Fibroblast of lung (primary cell): ENCODE results near the gene KIF15. TPM values are rescaled to one million over a fixed set of nuclear protein-coding genes. Genes with fewer than 3 reads are reported as not detected.

Experiments
- DNase-seq, 2 donors: peaks; one replicate each; pipeline versions ENCODE4 v3.0.0 to v3.0.0-alpha.2; 2010; ENCODE audit warnings: low read depth in 2 of 2
- H2AFZ ChIP-seq: 2 replicates; pipeline ENCODE4 v1.5.1; 2012; ENCODE audit warnings: low read length, control low read depth, inconsistent platforms
- H3K27ac ChIP-seq: 2 replicates; pipeline ENCODE4 v1.5.1; 2011; ENCODE audit warnings: low read length, control low read depth; ENCODE audit not compliant: insufficient read depth
- H3K27me3 ChIP-seq: 2 replicates; pipeline ENCODE4 v1.5.1; 2011; ENCODE audit warnings: mild to moderate bottlenecking, low read length; ENCODE audit not compliant: control insufficient read depth, insufficient read depth
- H3K36me3 ChIP-seq: 2 replicates; pipeline ENCODE4 v1.5.1; 2011; ENCODE audit warnings: low read length; ENCODE audit not compliant: control insufficient read depth, insufficient read depth
- H3K4me1 ChIP-seq: 2 replicates; pipeline ENCODE4 v1.5.1; 2011; ENCODE audit warnings: low read length; ENCODE audit not compliant: control insufficient read depth, insufficient read depth; ENCODE audit errors: extremely low read depth
- H3K4me2 ChIP-seq: 2 replicates; pipeline ENCODE4 v1.5.1; 2011; ENCODE audit warnings: low read length, control low read depth; ENCODE audit not compliant: insufficient read depth; ENCODE audit errors: extremely low read depth
- H3K4me3 ChIP-seq, 4 experiments: fragments of 200-600 bp in 1 of 4; sonication (generic) in 1 of 4; replicated peaks in 1 of 4; 2 replicates each; pipeline ENCODE4 v1.5.1; 2011 to 2016; ENCODE audit warnings: low read length in 4 of 4, low read depth in 3 of 4, mild to moderate bottlenecking in 3 of 4, control low read depth in 2 of 4, inconsistent platforms in 1 of 4, mixed read lengths in 1 of 4; ENCODE audit not compliant: insufficient read depth in 1 of 4; ENCODE audit errors: control extremely low read depth in 1 of 4
- H3K79me2 ChIP-seq: 2 replicates; pipeline ENCODE4 v1.5.1; 2012; ENCODE audit warnings: mild to moderate bottlenecking, low read length, inconsistent platforms; ENCODE audit not compliant: control insufficient read depth, insufficient read depth
- H3K9ac ChIP-seq: 2 replicates; pipeline ENCODE4 v1.5.1; 2011; ENCODE audit warnings: mild to moderate bottlenecking, low read length, control low read depth; ENCODE audit not compliant: insufficient read depth
- H3K9me3 ChIP-seq: 2 replicates; pipeline ENCODE4 v1.5.1; 2012; ENCODE audit warnings: low read depth, low read length; ENCODE audit not compliant: control insufficient read depth, insufficient read depth
- H4K20me1 ChIP-seq: 2 replicates; pipeline ENCODE4 v1.5.1; 2011; ENCODE audit warnings: low read length; ENCODE audit not compliant: control insufficient read depth, insufficient read depth; ENCODE audit errors: extremely low read depth
- EZH2 ChIP-seq: IDR thresholded peaks from 2 replicates; pipeline ENCODE4 v1.5.1; 2012; ENCODE audit warnings: low read length, control low read depth, mild to moderate bottlenecking; ENCODE audit errors: missing control alignments
- polyA plus RNA-seq, 2 donors: library from polyadenylated mRNA; depleted of rRNA in 1 of 2; stranded (reverse) in 1 of 2; unstranded in 1 of 2; fragments of >200 nt; gene quantifications; 2 replicates each; pipeline ENCODE4 v1.2.1, GENCODE V29; 2011 to 2012; ENCODE audit warnings: missing spikeins in 1 of 2
- total RNA-seq: library from RNA; depleted of rRNA; stranded (reverse); fragments of >200 nt; gene quantifications from 2 replicates; pipeline ENCODE4 v1.2.1, GENCODE V29; 2014
- TF ChIP-seq, protein P1 (sequence below), 2 donors: IDR thresholded peaks in 1 of 2; conservative IDR thresholded peaks in 1 of 2; 1 replicate in 1 of 2; 2 replicates in 1 of 2; pipeline ENCODE4 v1.5.1; 2011 to 2012; ENCODE audit warnings: low read length in 2 of 2, control low read depth in 1 of 2, inconsistent platforms in 1 of 2, low read depth in 1 of 2, mild to moderate bottlenecking in 1 of 2

KIF15 gene
- total and polyA plus RNA-seq, 2 donors (not counting 1 experiment from before 2014, with no cell fraction given): 3.1 to 3.8 TPM

GRCh38 chr3:44827196-44827595, 65.6 kb downstream of the KIF15 start:
- Histone ChIP-seq H3K36me3 (peaks cover 3% of the 10 kb centered on the region), H2AFZ (no peak overlapping the region), H4K20me1 (no peaks in the 10 kb centered on the region), H3K4me1 (peaks cover 2% of the 10 kb centered on the region), H3K9ac (no peak overlapping the region), H3K27ac (no peak overlapping the region), H3K79me2 (no peaks in the 10 kb centered on the region), H3K27me3 (no peaks in the 10 kb centered on the region), H3K9me3 (no peaks in the 10 kb centered on the region), H3K4me2 (no peak overlapping the region), H3K4me3 (no peak overlapping the region)
- no peak for DNase-seq
- TF ChIP-seq, protein P1, sequence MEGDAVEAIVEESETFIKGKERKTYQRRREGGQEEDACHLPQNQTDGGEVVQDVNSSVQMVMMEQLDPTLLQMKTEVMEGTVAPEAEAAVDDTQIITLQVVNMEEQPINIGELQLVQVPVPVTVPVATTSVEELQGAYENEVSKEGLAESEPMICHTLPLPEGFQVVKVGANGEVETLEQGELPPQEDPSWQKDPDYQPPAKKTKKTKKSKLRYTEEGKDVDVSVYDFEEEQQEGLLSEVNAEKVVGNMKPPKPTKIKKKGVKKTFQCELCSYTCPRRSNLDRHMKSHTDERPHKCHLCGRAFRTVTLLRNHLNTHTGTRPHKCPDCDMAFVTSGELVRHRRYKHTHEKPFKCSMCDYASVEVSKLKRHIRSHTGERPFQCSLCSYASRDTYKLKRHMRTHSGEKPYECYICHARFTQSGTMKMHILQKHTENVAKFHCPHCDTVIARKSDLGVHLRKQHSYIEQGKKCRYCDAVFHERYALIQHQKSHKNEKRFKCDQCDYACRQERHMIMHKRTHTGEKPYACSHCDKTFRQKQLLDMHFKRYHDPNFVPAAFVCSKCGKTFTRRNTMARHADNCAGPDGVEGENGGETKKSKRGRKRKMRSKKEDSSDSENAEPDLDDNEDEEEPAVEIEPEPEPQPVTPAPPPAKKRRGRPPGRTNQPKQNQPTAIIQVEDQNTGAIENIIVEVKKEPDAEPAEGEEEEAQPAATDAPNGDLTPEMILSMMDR (conservative IDR thresholded peaks at IDR 0.05 in 1 of 2, IDR thresholded peaks at IDR 0.05 in 1 of 2; ENCODE audit: low read depth in 1 of 2, low read length in 2 of 2): no peak
- TF ChIP-seq EZH2: no peak

DNA sequence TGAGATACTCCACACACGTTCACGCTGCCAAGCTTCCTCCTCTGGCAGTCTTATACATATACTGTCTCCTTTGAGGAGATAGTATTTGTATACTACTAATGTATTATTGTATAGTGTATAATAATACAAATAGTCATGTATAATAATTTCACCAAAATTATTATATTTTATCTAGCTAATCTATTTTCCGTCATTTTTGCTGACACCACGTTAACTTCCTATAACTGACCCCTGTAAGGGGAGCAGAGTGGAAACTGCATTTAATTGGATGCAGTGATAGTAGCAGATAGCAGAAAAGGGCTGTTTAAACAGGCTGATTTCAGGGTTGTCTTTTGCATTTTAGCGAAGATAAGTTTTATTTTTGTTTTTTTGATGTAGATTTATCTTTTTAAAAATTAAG, 69.6 kb downstream of the KIF15 start:
- no peaks in the 10 kb centered on the region for H3K9me3 ChIP-seq
- H3K27me3 ChIP-seq: no peaks in the 10 kb centered on the region
- H3K36me3 ChIP-seq: peaks cover 3% of the 10 kb centered on the region
- no peak overlapping the region for H3K9ac ChIP-seq
- H4K20me1 ChIP-seq: no peaks in the 10 kb centered on the region
- no peaks in the 10 kb centered on the region for H3K79me2 ChIP-seq
- H3K4me1 ChIP-seq: no peaks in the 10 kb centered on the region
- DNase-seq: no peak
- H3K4me3 ChIP-seq: no peak overlapping the region
- TF ChIP-seq EZH2: no peak
- TF ChIP-seq, protein P1 (conservative IDR thresholded peaks at IDR 0.05 in 1 of 2, IDR thresholded peaks at IDR 0.05 in 1 of 2; ENCODE audit: low read depth in 1 of 2, low read length in 2 of 2): no peak
- no peak overlapping the region for H3K27ac ChIP-seq
- no peak overlapping the region for H3K4me2 ChIP-seq
- no peak overlapping the region for H2AFZ ChIP-seq

DNA sequence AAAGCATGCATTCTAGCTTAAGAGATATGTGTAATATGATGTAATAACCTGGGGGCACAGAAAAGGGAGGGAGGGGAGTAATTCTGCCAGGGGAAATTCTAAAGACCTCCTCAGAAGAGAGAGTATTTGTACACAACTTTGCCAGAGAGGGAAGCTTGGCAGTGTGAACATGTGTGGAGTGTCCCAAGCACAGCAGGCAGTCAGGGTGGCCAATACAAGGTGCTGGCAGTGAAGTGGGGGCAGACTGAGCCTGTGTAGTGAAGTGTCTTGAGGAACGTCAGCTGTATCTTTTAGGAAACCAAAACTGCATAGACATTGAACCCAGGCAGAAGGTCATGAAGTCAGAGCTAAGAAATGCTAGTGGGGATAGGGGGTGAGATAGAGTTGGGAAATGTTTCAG, 70.4 kb downstream of the KIF15 start:
- Histone ChIP-seq H3K4me1 (no peaks in the 10 kb centered on the region), H4K20me1 (no peaks in the 10 kb centered on the region), H3K9ac (no peak overlapping the region), H3K9me3 (no peaks in the 10 kb centered on the region), H3K4me3 (no peak overlapping the region), H3K79me2 (no peaks in the 10 kb centered on the region), H3K36me3 (peaks cover 3% of the 10 kb centered on the region), H3K4me2 (no peak overlapping the region), H3K27ac (no peak overlapping the region), H2AFZ (no peak overlapping the region), H3K27me3 (no peaks in the 10 kb centered on the region)
- no peak for DNase-seq
- TF ChIP-seq EZH2: no peak
- TF ChIP-seq, protein P1 (conservative IDR thresholded peaks at IDR 0.05 in 1 of 2, IDR thresholded peaks at IDR 0.05 in 1 of 2; ENCODE audit: low read depth in 1 of 2, low read length in 2 of 2): no peak
